Middle frontal gyrus (tissue), 1 donor: ENCODE results near the gene CEP250.
A peak's percentile ranks its signal among the peaks of the same experiment; 100 is the strongest.
"Not testable (repeated sequence)": the region's sequence is repeated elsewhere in the genome, so short reads cannot be mapped to it uniquely, and the experiment has no call there.

Experiments
- DNase-seq: peaks from one replicate; pipeline ENCODE4 v3.0.0-alpha.2; 2015; ENCODE audit warnings: low spot score; ENCODE audit errors: extremely low spot score

CEP250 gene

GRCh38 chr20:35454881-35455609 lies at the start of gene CEP250:
CEP250 (plus strand) TSS chr20:35455598; CDS start chr20:35462368, 6,770 bp downstream.
- peak; percentile 82 for DNase-seq

GRCh38 chr20:35405775-35406174 lies 49.6 kb upstream of the CEP250 start:
- no peak for DNase-seq

DNA sequence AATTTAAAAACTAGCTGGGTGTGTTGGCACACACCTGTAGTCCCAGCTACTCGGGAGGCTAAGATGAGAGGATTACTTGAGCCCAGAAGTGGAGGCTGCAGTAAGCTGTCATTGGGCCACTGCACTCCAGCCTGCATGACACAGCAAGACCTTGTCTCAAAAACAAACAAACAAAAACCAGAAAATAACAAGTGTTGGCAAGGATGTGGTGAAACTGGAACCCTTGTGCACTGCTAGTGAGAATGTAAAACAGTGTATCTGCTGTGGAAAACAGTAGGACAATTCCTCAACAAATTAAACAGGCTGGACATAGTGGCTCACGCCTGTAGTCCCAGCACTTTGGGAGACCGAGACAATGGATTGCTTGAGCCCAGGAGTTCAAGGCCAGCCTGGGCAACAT lies 47.1 kb upstream of the CEP250 start:
- no peak for DNase-seq

- no peak for DNase-seq
These were observed 45.9 kb upstream of the CEP250 start for GRCh38 chr20:35409542-35409941.

GRCh38 chr20:35410613-35411012 lies 44.8 kb upstream of the CEP250 start:
- DNase-seq, result no peak

DNA sequence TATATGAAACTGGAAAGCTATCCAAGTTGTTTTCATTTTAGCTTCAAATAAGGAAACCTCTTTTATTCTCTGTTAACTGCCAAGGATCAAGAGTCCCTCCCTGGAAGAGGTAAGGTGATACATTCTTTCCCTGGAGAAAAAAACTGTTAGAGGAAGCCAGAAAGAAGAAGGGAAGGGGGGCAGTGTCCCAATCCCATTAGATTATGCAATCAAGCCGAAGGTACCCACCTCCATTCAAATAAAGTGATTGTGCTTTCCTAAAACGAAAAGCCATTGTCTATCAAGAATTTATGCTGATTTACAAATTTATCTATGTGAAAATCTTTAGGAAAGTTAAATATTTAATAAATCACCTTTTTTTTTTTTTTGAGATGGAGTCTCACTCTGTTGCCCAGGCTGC lies 34.1 kb upstream of the CEP250 start:
- DNase-seq, result no peak

- no peak for DNase-seq
These were observed 23.6 kb upstream of the CEP250 start for GRCh38 chr20:35431621-35432429.

DNA sequence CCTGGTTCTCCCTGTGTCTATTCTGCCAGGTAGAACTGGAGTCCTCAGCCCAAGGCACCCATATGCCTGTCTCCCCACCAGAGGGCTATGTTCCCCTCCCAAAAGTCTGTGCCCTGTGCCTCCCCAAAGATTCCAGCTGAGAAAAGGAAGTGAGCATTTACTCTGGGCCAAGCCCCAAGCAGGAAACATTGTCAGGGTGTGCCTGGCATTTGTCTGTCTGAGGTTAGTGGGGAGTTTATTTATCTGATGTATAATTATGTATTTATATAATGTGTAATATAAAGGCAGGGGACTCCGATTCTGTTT lies 23.0 kb upstream of the CEP250 start:
- no peak for DNase-seq

DNA sequence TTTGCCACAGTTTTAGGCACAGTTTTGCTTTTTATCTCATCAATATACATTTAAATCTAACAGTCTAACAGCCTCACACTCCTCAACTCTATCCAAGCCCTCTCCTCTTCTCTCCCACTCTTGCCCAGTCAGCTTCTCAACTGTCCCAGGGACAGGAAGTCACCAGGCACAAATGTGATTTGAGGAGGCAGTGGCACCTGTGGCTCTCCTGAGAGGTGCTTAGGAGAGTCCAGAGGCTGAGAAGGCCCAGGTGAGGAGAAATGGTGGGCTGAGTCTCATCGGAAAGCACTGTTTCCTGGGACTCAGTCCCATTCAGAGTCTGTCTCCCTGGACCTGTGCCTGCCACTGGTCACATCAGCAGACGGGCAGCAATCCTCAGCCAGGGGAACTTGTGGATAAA lies 22.1 kb upstream of the CEP250 start:
- no peak for DNase-seq

- no peak for DNase-seq
These were observed 21.1 kb upstream of the CEP250 start for GRCh38 chr20:35434085-35435005.

DNA sequence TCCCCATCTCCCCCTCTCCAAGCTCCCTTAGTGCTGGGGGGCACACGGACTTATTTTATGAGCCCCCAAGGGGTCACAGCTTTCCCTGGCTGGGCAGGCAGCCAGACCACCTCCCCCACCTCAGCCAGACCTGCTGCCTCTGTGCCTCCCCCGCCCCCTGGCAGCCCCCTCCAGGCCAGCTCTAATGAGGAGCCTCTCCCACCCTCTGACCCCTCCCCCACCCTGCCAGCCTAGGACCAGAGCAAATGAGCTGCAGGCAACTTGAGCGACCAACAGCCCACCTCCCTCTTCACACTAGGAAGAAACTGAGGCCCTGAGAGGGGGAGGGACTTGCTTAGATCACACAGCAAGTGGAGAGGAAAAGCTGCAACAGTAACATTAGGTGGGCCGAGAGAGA lies 19.2 kb upstream of the CEP250 start:
- no peak for DNase-seq

- DNase-seq, result no peak
These were observed 17.8 kb upstream of the CEP250 start for GRCh38 chr20:35437599-35437998.

GRCh38 chr20:35443003-35443402 lies 12.4 kb upstream of the CEP250 start:
- DNase-seq, result no peak

GRCh38 chr20:35444226-35444625 lies 11.2 kb upstream of the CEP250 start:
- no peak for DNase-seq

GRCh38 chr20:35446356-35447078 lies 8.9 kb upstream of the CEP250 start:
- no peak for DNase-seq

DNA sequence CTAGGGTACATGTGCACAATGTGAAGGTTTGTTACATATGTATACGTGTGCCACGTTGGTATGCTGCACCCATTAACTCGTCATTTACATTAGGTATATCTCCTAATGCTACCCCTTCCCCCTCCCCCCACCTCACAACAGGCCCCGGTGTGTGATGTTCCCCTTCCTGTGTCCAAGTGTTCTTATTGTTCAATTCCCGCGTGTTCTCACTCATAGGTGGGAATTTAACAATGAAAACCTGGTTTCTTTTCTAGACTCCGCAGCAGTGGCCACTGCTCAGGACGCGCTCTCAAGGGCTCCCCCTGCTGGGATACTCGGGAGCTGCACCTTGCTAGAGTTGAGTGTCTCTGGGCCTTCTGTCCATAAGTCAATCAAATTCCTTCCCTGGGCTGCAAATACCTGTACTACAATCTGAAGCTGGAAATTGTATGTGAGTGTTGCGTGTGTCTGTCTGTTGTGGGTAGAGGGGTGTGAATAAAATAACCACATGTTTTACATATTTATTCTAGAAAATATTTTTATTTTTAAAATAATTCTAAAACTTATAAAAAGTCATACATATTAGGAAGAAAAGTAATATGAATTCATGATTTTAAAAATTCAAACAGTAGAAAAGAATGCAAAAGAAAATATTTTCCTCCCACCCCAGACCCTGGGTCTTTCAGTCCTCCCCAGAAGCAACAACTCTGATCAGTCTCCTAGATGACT lies 8.2 kb upstream of the CEP250 start:
- peak; percentile 74 for DNase-seq

GRCh38 chr20:35448788-35449373 lies 6.5 kb upstream of the CEP250 start:
- no peak for DNase-seq

- DNase-seq, result not testable (repeated sequence)
These were observed 5.5 kb upstream of the CEP250 start for GRCh38 chr20:35449855-35450254.

DNA sequence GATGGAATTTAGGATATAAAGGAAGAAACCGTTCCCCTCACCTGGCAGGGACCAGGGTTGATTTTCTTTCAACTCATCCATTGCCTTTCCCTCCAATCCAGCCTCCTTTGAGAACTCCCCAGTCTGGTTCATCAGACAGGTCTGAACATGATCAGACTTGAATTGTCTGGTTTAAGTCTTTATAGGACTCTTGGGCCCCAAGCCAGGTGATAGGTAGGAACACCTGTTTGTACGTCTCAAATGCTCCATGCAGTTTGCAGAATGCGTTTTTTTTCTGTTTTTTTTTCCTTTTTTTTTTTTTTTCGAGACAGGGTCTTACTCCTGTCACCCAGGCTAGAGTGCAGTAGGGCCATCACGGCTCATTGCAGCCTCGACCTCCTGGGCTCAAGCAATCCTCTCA lies 4.1 kb upstream of the CEP250 start:
- DNase-seq, result no peak

GRCh38 chr20:35453647-35454046 lies 1.8 kb upstream of the CEP250 start:
- no peak for DNase-seq
